ENCODE results near the gene OSBPL2. TPM values are rescaled to one million over a fixed set of nuclear protein-coding genes. Genes with fewer than 3 reads are reported as not detected.

Gene OSBPL2
- total RNA-seq, 1 donor from 2014 or later, result 25.0 TPM

- H3K27ac ChIP-seq, result no peak overlapping the region
- no peak for DNase-seq (ENCODE audit: low spot score in 2 of 2)
- no peak overlapping the region for H3K4me3 ChIP-seq
- no peaks in the 10 kb centered on the region for H3K9me3 ChIP-seq
- H3K27me3 ChIP-seq, result peaks cover 11% of the 10 kb centered on the region
- H3K36me3 ChIP-seq, result peaks cover 3 to 5% of the 10 kb centered on the region in 2 donors
- TF ChIP-seq CTCF (IDR thresholded peaks at IDR 0.05), result no peak
- no peaks in the 10 kb centered on the region for H3K4me1 ChIP-seq
- intact Hi-C loops (cut with DNase I), result no loop called here
These were observed 30.1 kb upstream of the OSBPL2 start for GRCh38 chr20:62208061-62208794.

GRCh38 chr20:62208795-62209755, 29.2 kb upstream of the OSBPL2 start:
- no peak for TF ChIP-seq CTCF (IDR thresholded peaks at IDR 0.05)
- intact Hi-C loops (cut with DNase I), result no loop called here
- H3K36me3 ChIP-seq, result no peaks in the 10 kb centered on the region
- DNase-seq (ENCODE audit: low spot score in 2 of 2), result no peak
- H3K4me3 ChIP-seq, result no peak overlapping the region
- no peaks in the 10 kb centered on the region for H3K9me3 ChIP-seq
- H3K27me3 ChIP-seq, result peaks cover 11% of the 10 kb centered on the region
- H3K4me1 ChIP-seq, result no peaks in the 10 kb centered on the region
- no peak overlapping the region for H3K27ac ChIP-seq

GRCh38 chr20:62209850-62210495, 28.3 kb upstream of the OSBPL2 start:
- no peaks in the 10 kb centered on the region for H3K9me3 ChIP-seq
- H3K4me3 ChIP-seq, result no peak overlapping the region
- no peaks in the 10 kb centered on the region for H3K4me1 ChIP-seq
- TF ChIP-seq CTCF (IDR thresholded peaks at IDR 0.05), result no peak
- H3K36me3 ChIP-seq, result no peaks in the 10 kb centered on the region
- DNase-seq (ENCODE audit: low spot score in 2 of 2), result no peak
- peaks cover 11% of the 10 kb centered on the region for H3K27me3 ChIP-seq
- no peak overlapping the region for H3K27ac ChIP-seq
- intact Hi-C loops (cut with DNase I), result no loop called here

GRCh38 chr20:62210496-62210855, 27.8 kb upstream of the OSBPL2 start:
- Histone ChIP-seq H3K4me1 (no peaks in the 10 kb centered on the region), H3K27ac (no peak overlapping the region), H3K36me3 (no peaks in the 10 kb centered on the region), H3K27me3 (peaks cover 11% of the 10 kb centered on the region), H3K9me3 (no peaks in the 10 kb centered on the region), H3K4me3 (no peak overlapping the region)
- no peak for DNase-seq (ENCODE audit: low spot score in 2 of 2)
- intact Hi-C loops (cut with DNase I), result no loop called here
- no peak for TF ChIP-seq CTCF (IDR thresholded peaks at IDR 0.05)

GRCh38 chr20:62211216-62211615, 27.1 kb upstream of the OSBPL2 start:
- intact Hi-C loops (cut with DNase I), result no loop called here
- no peaks in the 10 kb centered on the region for H3K9me3 ChIP-seq
- TF ChIP-seq CTCF (IDR thresholded peaks at IDR 0.05), result no peak
- no peaks in the 10 kb centered on the region for H3K36me3 ChIP-seq
- peaks cover 11% of the 10 kb centered on the region for H3K27me3 ChIP-seq
- DNase-seq (ENCODE audit: low spot score in 2 of 2), result no peak
- H3K27ac ChIP-seq, result no peak overlapping the region
- no peak overlapping the region for H3K4me3 ChIP-seq
- no peaks in the 10 kb centered on the region for H3K4me1 ChIP-seq
